Amniotic epithelial cell (primary cell): ENCODE measurements around the gene EIF4E.
"Not testable (repeated sequence)": the region's sequence is repeated elsewhere in the genome, so short reads cannot be mapped to it uniquely, and the experiment has no call there.

Source experiments
- DNase-seq: peaks from one replicate; pipeline ENCODE4 v3.0.0-alpha.2; 2010; ENCODE audit warnings: low read depth

The EIF4E gene

GRCh38 chr4:98928505-98929340 is at the start of gene EIF4E:
EIF4E (minus strand) TSS chr4:98929133; CDS start chr4:98929112, 21 bp downstream.
- peak; percentile 98 for DNase-seq

DNA sequence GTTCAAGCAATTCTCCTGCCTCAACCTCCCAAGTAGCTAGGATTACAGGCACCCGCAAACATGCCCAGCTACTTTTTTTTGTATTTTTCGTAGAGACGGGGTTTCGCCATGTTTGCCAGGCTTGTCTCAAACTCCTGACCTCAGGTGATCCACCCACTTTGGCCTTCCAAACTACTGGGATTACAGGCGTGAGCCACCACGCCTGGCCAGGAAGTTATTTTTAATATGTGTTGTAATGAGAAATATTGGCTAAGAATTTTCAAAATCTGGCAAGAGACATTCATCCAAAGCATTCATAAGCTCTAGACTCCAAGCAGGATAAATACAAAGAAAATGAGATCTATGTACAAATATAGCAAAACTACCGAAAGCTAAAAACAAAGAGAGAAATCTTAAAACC is 48.6 kb upstream of the EIF4E start:
- no peak for DNase-seq

DNA sequence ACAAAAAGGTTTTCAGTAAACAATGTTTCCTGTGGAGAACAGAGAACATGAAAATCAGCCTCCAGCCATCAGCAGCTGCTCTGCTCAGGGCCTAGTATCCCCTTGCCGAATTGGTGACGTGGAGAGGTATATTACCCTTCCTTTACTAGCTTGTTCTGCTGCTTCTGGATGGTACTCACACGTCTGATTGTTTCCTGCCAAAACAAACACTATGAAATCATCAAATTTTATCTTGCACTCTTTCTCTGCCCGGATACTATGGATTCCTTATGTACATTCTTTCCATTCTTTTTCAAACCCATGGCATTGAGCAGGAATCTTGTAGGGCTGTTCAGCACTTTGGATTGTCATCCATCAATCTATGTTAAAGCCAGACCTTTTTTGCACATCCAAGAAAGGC is 47.8 kb upstream of the EIF4E start:
- DNase-seq: peak; percentile 41

GRCh38 chr4:98969878-98970785 is 41.2 kb upstream of the EIF4E start:
- peak; percentile 17 for DNase-seq

DNA sequence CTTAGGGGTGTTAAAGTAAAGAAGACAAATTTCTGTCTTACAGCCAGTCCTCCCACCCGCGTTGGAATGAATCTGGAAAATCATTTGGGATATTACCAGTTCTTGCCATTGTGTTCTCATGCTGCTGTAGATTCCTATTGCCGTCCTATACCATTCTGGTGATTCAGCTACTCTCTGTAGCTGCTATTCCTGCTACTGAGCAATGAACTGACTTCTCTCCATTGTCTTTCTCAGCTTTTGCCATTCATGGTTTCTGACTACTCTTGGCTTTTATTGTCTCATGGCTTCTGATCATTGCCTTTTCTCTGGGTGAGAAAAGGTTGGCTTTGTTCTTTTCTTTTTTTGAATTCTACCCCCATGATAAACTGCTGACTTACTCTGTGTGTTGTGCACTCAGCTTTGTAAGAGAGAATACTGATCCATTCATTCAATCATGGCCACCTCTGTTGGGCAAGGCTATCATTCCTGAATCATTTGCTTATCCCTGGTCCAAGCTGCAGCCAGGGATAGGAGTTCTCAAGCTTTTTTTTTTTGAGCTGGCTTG is 38.9 kb upstream of the EIF4E start:
- no peak for DNase-seq

DNA sequence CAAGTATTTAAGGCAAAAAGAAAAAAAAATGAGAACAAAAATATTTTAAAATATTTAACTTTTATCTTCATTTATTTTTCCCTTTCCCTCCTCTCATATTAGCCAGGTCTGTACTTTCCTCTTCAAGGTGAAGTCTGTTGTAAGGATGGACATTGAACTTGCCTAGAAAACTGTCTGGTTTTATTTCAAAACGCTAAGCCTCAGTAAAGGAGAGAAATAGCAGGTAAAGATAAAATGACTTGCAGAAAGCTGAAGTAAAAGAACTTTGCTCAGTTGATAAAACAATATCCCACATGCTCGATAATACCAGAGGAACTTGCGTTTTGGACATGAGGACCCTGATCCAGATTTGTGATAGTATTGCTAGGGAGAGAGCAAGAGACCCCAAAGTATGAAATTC is 38.0 kb upstream of the EIF4E start:
- DNase-seq: no peak

- DNase-seq: peak; percentile 11
Measured at GRCh38 chr4:98963538-98964433, 34.9 kb upstream of the EIF4E start.

- no peak for DNase-seq
Measured at GRCh38 chr4:98961770-98962169, 32.8 kb upstream of the EIF4E start.

DNA sequence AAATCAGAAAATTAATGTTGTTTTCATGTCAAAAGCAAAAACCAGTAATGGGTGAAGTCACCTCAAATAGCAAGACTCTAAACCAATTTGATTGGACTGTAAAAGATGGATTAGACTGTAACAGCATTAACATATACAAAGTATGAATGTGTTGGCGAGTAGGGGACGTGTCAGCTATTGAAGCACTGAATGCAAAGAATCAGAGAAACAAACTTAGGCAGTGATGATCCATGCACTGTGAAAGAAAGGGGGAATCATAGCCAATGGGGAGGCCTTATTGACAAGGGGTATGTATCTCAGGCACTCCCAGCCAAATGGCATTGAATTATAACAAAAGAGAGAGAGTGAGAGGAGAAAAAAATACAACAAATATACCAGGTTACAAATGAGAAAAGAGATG is 30.5 kb upstream of the EIF4E start:
- no peak for DNase-seq

DNA sequence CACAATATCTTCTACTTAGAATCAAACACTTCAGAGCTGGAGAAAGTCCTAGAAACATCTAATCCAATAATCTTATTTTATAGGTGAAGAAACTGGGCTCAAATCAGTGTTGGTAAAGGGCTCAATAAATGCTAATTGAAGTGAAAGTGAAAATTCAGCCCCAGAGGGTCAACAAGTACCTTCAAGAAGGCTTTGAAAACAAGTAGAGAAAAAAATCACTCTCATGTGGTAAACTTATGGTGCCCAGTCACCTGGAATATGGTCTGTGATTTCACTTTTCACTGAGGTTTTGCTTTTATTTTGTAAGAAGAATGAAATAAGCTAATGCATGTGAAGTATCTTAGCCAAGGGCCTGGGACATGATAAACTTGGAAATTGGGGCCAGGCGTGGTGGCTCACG is 29.1 kb upstream of the EIF4E start:
- no peak for DNase-seq

GRCh38 chr4:98955229-98955628 is 26.3 kb upstream of the EIF4E start:
- DNase-seq: no peak

- peak; percentile 41 for DNase-seq
Measured at GRCh38 chr4:98951710-98952109, 22.8 kb upstream of the EIF4E start.

DNA sequence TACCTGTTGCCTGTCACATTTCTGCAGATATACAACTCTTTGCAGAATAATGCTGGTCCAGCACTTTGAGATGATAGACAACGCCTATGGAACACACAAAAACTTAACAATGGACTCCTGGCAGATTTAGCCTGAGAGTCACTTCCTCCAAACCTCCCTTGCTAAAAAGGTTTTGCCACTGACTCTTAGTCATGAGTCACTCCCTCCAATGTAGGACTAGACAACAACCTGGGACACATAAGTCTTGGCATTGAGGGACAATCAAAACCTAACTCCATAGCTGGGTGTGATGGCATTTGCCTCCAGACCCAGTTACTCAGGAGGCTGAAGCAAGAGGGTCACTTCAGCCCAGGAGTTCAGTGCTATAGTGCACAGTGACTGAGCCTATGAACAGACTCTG is 22.0 kb upstream of the EIF4E start:
- DNase-seq: no peak

- DNase-seq: no peak
Measured at GRCh38 chr4:98946359-98946758, 17.4 kb upstream of the EIF4E start.

GRCh38 chr4:98945297-98945850 is 16.4 kb upstream of the EIF4E start:
- no peak for DNase-seq

- peak; percentile 69 for DNase-seq
Measured at GRCh38 chr4:98939892-98940298, 11.0 kb upstream of the EIF4E start.

GRCh38 chr4:98939438-98939837 is 10.5 kb upstream of the EIF4E start:
- DNase-seq: no peak

- no peak for DNase-seq
Measured at GRCh38 chr4:98937986-98938720, 9.2 kb upstream of the EIF4E start.

- DNase-seq: no peak
Measured at GRCh38 chr4:98935633-98936032, 6.7 kb upstream of the EIF4E start.

DNA sequence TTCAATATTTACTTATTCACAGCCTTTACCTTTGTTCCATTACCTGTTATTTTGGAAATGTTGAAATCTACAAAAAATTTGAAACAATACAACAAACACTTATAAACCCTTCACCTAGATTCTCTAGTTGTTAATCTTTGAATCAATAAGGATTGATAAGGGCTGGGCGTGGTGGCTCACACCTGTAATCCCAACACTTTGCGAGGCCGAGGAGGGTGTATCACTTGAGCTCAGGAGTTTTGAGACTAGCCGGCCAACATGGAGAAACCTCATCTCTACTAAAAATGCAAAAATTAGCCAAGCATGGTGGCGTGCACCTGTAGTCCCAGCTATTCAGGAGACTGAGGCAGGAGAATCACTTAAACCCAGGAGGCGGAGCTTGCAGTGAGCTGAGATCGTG is 5.9 kb upstream of the EIF4E start:
- DNase-seq: not testable (repeated sequence)

GRCh38 chr4:98932539-98932938 is 3.6 kb upstream of the EIF4E start:
- no peak for DNase-seq
